ENCODE data around the gene FBXL5. TPM values are rescaled to one million over a fixed set of nuclear protein-coding genes. Genes with fewer than 3 reads are reported as not detected.

The FBXL5 gene
- total and polyA plus RNA-seq, 5 donors from 2014 or later, result 53.3 to 137 (median 124) TPM

GRCh38 chr4:15653864-15654592, 1.1 kb downstream of the FBXL5 start:
- Mint-ChIP-seq H3K27ac (peak overlapping the region; percentile 94 to 99 (median 97)), H3K4me1 (peaks cover 28 to 57% (median 48%) of the 10 kb centered on the region in 4 donors), H3K36me3 (no peaks in the 10 kb centered on the region), H3K9me3 (peaks cover 0 to 2% (median 0%) of the 10 kb centered on the region in 7 donors), H3K4me3 (peak overlapping the region; percentile 97 to 99 (median 98)), H3K27me3 (no peaks in the 10 kb centered on the region)
- peak overlapping the region; percentile 90 for H3K27ac ChIP-seq (ENCODE audit: insufficient read depth, low read length, poor library complexity, severe bottlenecking)
- no peak for ATAC-seq (ENCODE audit: low read depth in 2 of 2)
- DNase-seq, result peak in 2 of 3 donors; percentile 4 to 60
- no peaks in the 10 kb centered on the region for H3K9me3 ChIP-seq (ENCODE audit: control insufficient read depth in 2 of 2, low read length in 2 of 2)
- peak overlapping the region; percentile 94 for H3K4me3 ChIP-seq (ENCODE audit: low read depth, low read length)
- no peaks in the 10 kb centered on the region for H3K36me3 ChIP-seq (ENCODE audit: control insufficient read depth, insufficient read depth, low read length)
- peaks cover 59% of the 10 kb centered on the region for H3K4me1 ChIP-seq (ENCODE audit: control insufficient read depth, insufficient read depth, low read length, poor library complexity, severe bottlenecking)
- no peaks in the 10 kb centered on the region for H3K27me3 ChIP-seq (ENCODE audit: control insufficient read depth, insufficient read depth, low read length)

GRCh38 chr4:15653420-15653819, 1.7 kb downstream of the FBXL5 start:
- H3K4me3 ChIP-seq (ENCODE audit: low read depth, low read length), result peak overlapping the region; percentile 94
- peak overlapping the region; percentile 94 to 99 (median 97) for H3K27ac Mint-ChIP-seq
- H3K4me1 Mint-ChIP-seq, result peaks cover 28 to 64% (median 54%) of the 10 kb centered on the region in 4 donors
- peak overlapping the region; percentile 97 to 99 (median 98) for H3K4me3 Mint-ChIP-seq
- no peaks in the 10 kb centered on the region for H3K36me3 ChIP-seq (ENCODE audit: control insufficient read depth, insufficient read depth, low read length)
- no peaks in the 10 kb centered on the region for H3K9me3 ChIP-seq (ENCODE audit: control insufficient read depth in 2 of 2, low read length in 2 of 2)
- H3K27ac ChIP-seq (ENCODE audit: insufficient read depth, low read length, poor library complexity, severe bottlenecking), result peak overlapping the region; percentile 60
- H3K36me3 Mint-ChIP-seq, result no peaks in the 10 kb centered on the region
- ATAC-seq (ENCODE audit: low read depth in 2 of 2), result no peak
- DNase-seq, result peak in 1 of 3 donors; percentile 20
- H3K4me1 ChIP-seq (ENCODE audit: control insufficient read depth, insufficient read depth, low read length, poor library complexity, severe bottlenecking), result peaks cover 62% of the 10 kb centered on the region
- peaks cover 0 to 2% (median 0%) of the 10 kb centered on the region in 7 donors for H3K9me3 Mint-ChIP-seq
- no peaks in the 10 kb centered on the region for H3K27me3 Mint-ChIP-seq
- no peaks in the 10 kb centered on the region for H3K27me3 ChIP-seq (ENCODE audit: control insufficient read depth, insufficient read depth, low read length)

GRCh38 chr4:15652841-15653240, 2.3 kb downstream of the FBXL5 start:
- H3K27me3 ChIP-seq (ENCODE audit: control insufficient read depth, insufficient read depth, low read length), result no peaks in the 10 kb centered on the region
- H3K27ac ChIP-seq (ENCODE audit: insufficient read depth, low read length, poor library complexity, severe bottlenecking), result peak overlapping the region; percentile 60
- H3K4me1 ChIP-seq (ENCODE audit: control insufficient read depth, insufficient read depth, low read length, poor library complexity, severe bottlenecking), result peaks cover 68% of the 10 kb centered on the region
- peaks cover 29 to 69% (median 58%) of the 10 kb centered on the region in 4 donors for H3K4me1 Mint-ChIP-seq
- H3K36me3 Mint-ChIP-seq, result no peaks in the 10 kb centered on the region
- ATAC-seq (ENCODE audit: low read depth in 2 of 2) (no peak), DNase-seq (no peak)
- H3K36me3 ChIP-seq (ENCODE audit: control insufficient read depth, insufficient read depth, low read length), result no peaks in the 10 kb centered on the region
- H3K27me3 Mint-ChIP-seq, result no peaks in the 10 kb centered on the region
- H3K4me3 Mint-ChIP-seq, result peak overlapping the region; percentile 97 to 99 (median 98)
- H3K9me3 Mint-ChIP-seq, result peaks cover 0 to 2% (median 0%) of the 10 kb centered on the region in 7 donors
- H3K27ac Mint-ChIP-seq, result peak overlapping the region in 2 of 3 donors; percentile 94 to 97
- no peaks in the 10 kb centered on the region for H3K9me3 ChIP-seq (ENCODE audit: control insufficient read depth in 2 of 2, low read length in 2 of 2)
- peak overlapping the region; percentile 94 for H3K4me3 ChIP-seq (ENCODE audit: low read depth, low read length)

GRCh38 chr4:15652191-15652590, 3.0 kb downstream of the FBXL5 start:
- Histone ChIP-seq H3K9me3 (ENCODE audit: control insufficient read depth in 2 of 2, low read length in 2 of 2) (no peaks in the 10 kb centered on the region), H3K4me3 (ENCODE audit: low read depth, low read length) (peak overlapping the region; percentile 94), H3K27me3 (ENCODE audit: control insufficient read depth, insufficient read depth, low read length) (no peaks in the 10 kb centered on the region), H3K36me3 (ENCODE audit: control insufficient read depth, insufficient read depth, low read length) (no peaks in the 10 kb centered on the region), H3K27ac (ENCODE audit: insufficient read depth, low read length, poor library complexity, severe bottlenecking) (peak overlapping the region; percentile 51), H3K4me1 (ENCODE audit: control insufficient read depth, insufficient read depth, low read length, poor library complexity, severe bottlenecking) (peaks cover 70% of the 10 kb centered on the region)
- Mint-ChIP-seq H3K27ac (peak overlapping the region; percentile 27 to 88 (median 57)), H3K4me1 (peaks cover 36 to 75% (median 64%) of the 10 kb centered on the region in 4 donors), H3K9me3 (peaks cover 0 to 2% (median 0%) of the 10 kb centered on the region in 7 donors), H3K36me3 (no peaks in the 10 kb centered on the region), H3K27me3 (no peaks in the 10 kb centered on the region), H3K4me3 (peak overlapping the region; percentile 51 to 99 (median 98))
- no peak for ATAC-seq (ENCODE audit: low read depth in 2 of 2)
- no peak for DNase-seq

- no peaks in the 10 kb centered on the region for H3K27me3 ChIP-seq (ENCODE audit: control insufficient read depth, insufficient read depth, low read length)
- H3K4me3 ChIP-seq (ENCODE audit: low read depth, low read length), result peak overlapping the region; percentile 94
- H3K27ac ChIP-seq (ENCODE audit: insufficient read depth, low read length, poor library complexity, severe bottlenecking), result peak overlapping the region; percentile 51
- no peaks in the 10 kb centered on the region for H3K9me3 ChIP-seq (ENCODE audit: control insufficient read depth in 2 of 2, low read length in 2 of 2)
- peaks cover 36 to 75% (median 63%) of the 10 kb centered on the region in 4 donors for H3K4me1 Mint-ChIP-seq
- H3K36me3 Mint-ChIP-seq, result no peaks in the 10 kb centered on the region
- H3K36me3 ChIP-seq (ENCODE audit: control insufficient read depth, insufficient read depth, low read length), result no peaks in the 10 kb centered on the region
- DNase-seq (peak in 2 of 3 donors; percentile 6 to 21), ATAC-seq (ENCODE audit: low read depth in 2 of 2) (no peak)
- no peaks in the 10 kb centered on the region for H3K27me3 Mint-ChIP-seq
- peak overlapping the region; percentile 51 to 63 (median 58) for H3K4me3 Mint-ChIP-seq
- no peaks in the 10 kb centered on the region for H3K9me3 Mint-ChIP-seq
- H3K27ac Mint-ChIP-seq, result peak overlapping the region; percentile 27 to 88 (median 57)
- H3K4me1 ChIP-seq (ENCODE audit: control insufficient read depth, insufficient read depth, low read length, poor library complexity, severe bottlenecking), result peaks cover 70% of the 10 kb centered on the region
Observed at GRCh38 chr4:15651676-15652075, 3.5 kb downstream of the FBXL5 start.

GRCh38 chr4:15649914-15650545, 5.1 kb downstream of the FBXL5 start:
- peak overlapping the region; percentile 29 for H3K27ac ChIP-seq (ENCODE audit: insufficient read depth, low read length, poor library complexity, severe bottlenecking)
- H3K27me3 ChIP-seq (ENCODE audit: control insufficient read depth, insufficient read depth, low read length), result no peaks in the 10 kb centered on the region
- H3K4me1 Mint-ChIP-seq, result peaks cover 36 to 76% (median 61%) of the 10 kb centered on the region in 4 donors
- DNase-seq (peak; percentile 52 to 86 (median 80)), ATAC-seq (ENCODE audit: low read depth in 2 of 2) (peak; percentile 65 to 77)
- peaks cover 63% of the 10 kb centered on the region for H3K4me1 ChIP-seq (ENCODE audit: control insufficient read depth, insufficient read depth, low read length, poor library complexity, severe bottlenecking)
- H3K4me3 Mint-ChIP-seq, result peak overlapping the region; percentile 8 to 52 (median 41)
- H3K36me3 ChIP-seq (ENCODE audit: control insufficient read depth, insufficient read depth, low read length), result no peaks in the 10 kb centered on the region
- peak overlapping the region; percentile 42 for H3K4me3 ChIP-seq (ENCODE audit: low read depth, low read length)
- H3K27ac Mint-ChIP-seq, result peak overlapping the region in 1 of 3 donors; percentile 37
- no peaks in the 10 kb centered on the region for H3K27me3 Mint-ChIP-seq
- H3K9me3 Mint-ChIP-seq, result no peaks in the 10 kb centered on the region
- no peaks in the 10 kb centered on the region for H3K36me3 Mint-ChIP-seq
- H3K9me3 ChIP-seq (ENCODE audit: control insufficient read depth in 2 of 2, low read length in 2 of 2), result no peaks in the 10 kb centered on the region

- Histone ChIP-seq H3K36me3 (ENCODE audit: control insufficient read depth, insufficient read depth, low read length) (peaks cover 3% of the 10 kb centered on the region), H3K27me3 (ENCODE audit: control insufficient read depth, insufficient read depth, low read length) (no peaks in the 10 kb centered on the region), H3K9me3 (ENCODE audit: control insufficient read depth in 2 of 2, low read length in 2 of 2) (no peaks in the 10 kb centered on the region), H3K4me1 (ENCODE audit: control insufficient read depth, insufficient read depth, low read length, poor library complexity, severe bottlenecking) (peaks cover 54% of the 10 kb centered on the region), H3K27ac (ENCODE audit: insufficient read depth, low read length, poor library complexity, severe bottlenecking) (no peak overlapping the region), H3K4me3 (ENCODE audit: low read depth, low read length) (no peak overlapping the region)
- Mint-ChIP-seq H3K27me3 (no peaks in the 10 kb centered on the region), H3K27ac (peak overlapping the region in 1 of 3 donors; percentile 32), H3K4me1 (peaks cover 27 to 77% (median 62%) of the 10 kb centered on the region in 4 donors), H3K36me3 (peaks cover 4% of the 10 kb centered on the region), H3K9me3 (no peaks in the 10 kb centered on the region), H3K4me3 (peak overlapping the region in 3 of 4 donors; percentile 0 to 9 (median 0))
- ATAC-seq (ENCODE audit: low read depth in 2 of 2) (no peak), DNase-seq (no peak)
Observed at GRCh38 chr4:15648600-15648999, 6.6 kb downstream of the FBXL5 start.
